GM19099 (cell line): ENCODE results near the gene CDH26.

ENCODE experiments used
- POLR2A ChIP-seq: IDR thresholded peaks from 3 replicates; pipeline ENCODE4 v1.6.1; 2011; ENCODE audit warnings: low read depth; ENCODE audit not compliant: insufficient read length; ENCODE audit errors: extremely low read depth

The CDH26 gene

DNA sequence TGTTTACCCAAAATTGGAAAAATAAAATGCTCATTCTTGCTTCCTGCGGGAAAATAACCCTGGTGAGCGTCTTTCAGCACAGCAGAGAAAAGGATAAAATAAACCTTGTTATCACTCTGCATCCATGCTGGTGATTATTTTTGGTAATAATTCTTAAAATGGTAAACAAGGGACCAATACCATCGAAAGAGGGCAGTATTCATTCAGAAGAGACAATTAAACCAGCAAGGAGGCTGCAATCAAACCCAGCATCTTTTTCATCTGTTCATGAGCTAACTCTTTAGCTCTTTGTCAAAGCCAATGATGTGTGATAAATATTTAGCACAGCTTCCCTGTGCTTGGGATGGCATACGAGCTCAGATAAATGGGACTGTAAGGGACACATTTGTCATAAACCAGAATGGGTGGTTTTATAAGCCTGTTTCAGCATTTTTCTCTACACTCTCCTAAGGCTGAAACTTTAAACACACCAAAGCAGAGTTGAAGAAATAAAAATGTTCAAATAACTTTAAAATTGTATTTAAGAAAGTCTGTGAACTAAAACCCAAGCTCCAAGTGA is 34.4 kb downstream of the CDH26 start:
- TF ChIP-seq POLR2A: no peak

DNA sequence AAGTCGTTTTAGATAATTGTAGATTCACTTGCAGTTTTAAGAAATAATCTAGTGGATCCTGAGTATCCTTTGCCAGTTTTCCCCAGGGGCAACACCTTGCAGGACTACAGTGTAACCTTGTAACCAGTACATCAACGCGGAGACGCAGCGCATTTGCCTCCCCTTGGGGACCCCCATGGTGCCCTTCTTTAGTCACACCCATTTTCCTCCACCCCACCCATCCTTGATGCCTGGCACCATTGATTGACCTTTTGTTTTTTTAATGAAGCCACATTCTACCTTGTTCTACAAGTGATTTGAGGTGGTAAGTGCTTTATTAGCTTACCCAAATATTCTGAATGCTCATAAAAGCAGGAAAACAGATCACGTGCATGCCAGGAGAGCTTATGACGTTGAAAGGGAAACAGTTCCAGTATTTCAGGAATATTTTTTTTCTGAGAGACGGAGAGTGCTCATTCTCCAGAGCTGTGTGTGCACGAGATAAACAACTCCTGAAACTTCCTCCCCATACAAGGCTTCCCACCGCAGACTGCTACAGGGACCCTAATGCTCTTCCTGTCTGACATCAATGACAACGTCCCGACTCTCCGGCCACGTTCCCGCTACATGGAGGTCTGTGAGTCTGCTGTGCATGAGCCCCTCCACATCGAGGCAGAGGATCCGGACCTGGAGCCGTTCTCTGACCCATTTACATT is 35.7 kb downstream of the CDH26 start:
- TF ChIP-seq POLR2A: no peak

DNA sequence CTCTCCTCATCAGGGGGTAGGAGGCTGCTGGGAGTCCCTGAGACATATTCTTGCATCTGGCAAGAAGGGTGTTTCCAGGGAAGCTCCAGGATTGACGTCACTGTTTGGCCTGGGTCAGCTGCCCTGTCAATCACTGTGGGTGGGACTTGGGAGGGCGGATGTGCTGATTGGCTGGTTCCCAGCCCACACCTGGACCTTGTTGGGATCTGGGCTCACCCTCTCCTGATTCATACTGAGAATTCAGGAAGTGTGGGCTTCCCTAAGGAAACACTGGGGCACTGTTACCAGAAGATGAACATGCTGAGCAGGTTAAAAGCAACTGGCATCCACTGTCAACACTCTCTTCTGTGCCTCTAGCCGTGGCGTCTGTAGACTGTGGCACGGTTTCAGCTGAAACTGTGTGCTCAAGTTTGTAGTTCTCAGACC is 36.5 kb downstream of the CDH26 start:
- TF ChIP-seq POLR2A: no peak

DNA sequence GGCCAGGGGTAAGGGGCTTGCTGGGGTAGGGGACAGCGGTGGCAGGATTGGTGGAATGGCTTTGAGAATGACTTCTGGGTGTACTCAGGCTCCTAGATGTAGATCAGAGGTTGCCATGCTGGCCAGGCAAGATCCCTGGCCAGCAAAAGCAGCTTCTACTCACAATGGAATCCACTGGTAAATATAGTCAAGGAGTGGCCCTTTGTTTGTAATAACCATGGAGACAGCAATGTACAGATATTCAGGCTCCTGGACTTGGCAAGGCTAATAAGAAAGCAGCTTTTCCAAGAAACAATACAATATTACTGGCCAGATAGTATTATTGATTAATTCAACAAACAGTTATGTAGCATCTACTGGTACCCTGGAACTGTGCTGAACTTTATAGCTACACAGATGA is 37.9 kb downstream of the CDH26 start:
- no peak for TF ChIP-seq POLR2A

DNA sequence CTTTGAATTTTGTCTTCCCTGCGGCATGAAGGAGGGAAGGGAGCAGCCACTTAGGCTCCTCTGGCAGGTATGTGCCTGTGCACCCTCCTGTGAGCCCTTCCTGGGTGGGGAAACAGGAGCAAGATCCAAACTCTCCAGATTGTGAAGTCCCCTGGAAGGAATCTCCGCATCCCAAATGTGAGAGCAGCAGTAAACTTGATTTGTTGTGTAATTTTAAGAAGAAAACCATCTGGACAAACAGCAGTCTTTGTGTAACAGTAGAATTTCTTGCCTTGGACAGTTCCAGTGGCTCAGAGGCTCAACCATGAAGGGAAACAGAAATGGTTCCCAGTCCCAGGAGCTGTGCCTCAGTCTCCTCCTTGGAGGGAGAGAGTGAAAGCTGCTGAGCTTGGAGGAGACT is 39.7 kb downstream of the CDH26 start:
- TF ChIP-seq POLR2A: no peak

DNA sequence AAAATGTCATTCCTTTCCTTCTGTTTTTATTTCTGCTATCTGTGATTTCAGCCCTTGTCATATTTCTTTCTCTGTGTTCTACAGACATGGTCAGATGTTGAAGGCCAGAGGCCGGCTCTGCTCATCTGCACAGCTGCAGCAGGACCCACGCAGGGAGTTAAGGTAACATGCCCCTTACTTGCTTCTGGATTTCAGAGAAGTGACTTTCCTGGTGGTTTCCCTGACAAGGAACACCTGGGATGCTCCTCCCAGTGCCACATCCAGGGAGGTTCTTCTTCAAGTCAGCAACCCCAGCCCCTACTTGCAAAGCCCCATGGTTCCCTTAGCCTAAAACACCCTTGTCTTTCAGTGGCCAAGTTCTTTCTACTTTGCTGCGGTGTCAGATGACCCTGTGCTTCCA is 41.3 kb downstream of the CDH26 start:
- TF ChIP-seq POLR2A: no peak

DNA sequence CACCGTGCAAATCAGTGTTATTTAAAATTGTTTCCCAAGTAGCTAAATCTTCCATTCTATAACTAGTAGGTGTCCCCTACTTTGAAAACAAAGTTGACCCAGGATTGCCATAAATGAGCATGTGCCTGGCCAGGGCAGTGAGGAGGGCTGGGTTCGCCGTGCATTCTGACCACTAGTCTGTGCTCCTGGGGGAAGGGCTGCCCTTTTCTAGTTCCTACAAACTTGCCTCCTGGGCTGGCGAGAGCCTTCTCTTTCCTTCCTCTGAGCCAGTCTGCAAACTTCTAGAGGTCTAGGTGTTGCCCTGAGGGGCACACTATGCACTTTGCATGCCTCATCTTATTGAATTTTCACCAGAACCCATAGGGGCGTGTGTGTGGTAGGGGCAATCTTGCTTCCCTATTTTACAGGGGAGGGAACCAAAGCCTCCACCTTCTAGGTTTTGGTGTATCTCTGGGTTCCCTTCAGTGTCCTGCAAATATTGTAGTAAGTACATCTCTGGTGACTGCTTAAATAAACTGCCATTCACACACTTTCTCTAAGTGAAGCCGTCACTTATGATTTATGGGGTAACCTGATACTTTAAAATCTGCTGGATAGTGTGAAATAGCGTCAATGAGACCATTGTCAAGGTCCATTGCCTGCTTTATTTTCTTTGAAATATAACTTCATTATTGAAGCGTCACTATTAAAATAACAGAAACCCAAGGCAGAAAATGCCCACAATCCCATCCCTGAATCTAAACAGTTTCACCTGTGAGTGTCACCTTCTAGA is 42.2 kb downstream of the CDH26 start:
- no peak for TF ChIP-seq POLR2A

DNA sequence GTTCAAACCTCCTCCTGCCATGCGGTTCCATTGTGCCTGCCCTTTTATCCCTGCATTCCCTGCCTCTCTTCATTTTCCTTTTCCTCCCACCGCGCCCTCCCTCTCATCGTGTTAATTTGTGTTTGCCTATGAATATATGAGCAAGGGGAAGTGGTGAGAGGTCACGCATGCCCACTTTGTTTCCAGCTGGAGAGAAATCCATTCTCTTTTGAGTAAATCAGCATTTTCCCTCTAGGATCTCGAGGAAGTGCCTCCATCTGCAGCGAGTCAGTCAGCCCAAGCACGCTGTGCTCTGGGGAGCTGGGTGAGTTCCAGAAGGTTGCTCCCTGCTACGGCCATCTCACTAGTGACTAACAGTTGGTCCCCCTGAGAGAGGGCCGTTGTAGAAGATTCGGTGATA is 42.9 kb downstream of the CDH26 start:
- no peak for TF ChIP-seq POLR2A

DNA sequence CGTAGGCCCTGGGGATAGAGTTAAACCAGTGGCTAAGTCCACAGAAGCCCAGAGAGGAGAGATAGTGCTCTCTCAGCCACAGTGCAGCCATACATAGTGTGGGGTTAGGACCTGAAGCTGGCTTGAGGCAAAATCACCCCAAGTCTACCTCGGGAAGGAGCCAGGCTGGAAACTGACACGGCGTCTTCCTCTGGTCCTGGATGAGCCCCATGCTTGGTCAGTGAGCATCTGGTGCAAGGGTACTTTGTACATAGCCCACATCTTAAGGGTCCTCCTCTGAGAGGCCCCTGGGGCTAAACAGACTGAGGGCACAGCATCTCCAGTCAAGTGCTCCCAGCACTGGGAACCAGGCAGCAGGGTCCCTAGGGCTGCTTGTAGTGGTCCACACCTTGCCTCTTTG is 45.6 kb downstream of the CDH26 start:
- TF ChIP-seq POLR2A: no peak

DNA sequence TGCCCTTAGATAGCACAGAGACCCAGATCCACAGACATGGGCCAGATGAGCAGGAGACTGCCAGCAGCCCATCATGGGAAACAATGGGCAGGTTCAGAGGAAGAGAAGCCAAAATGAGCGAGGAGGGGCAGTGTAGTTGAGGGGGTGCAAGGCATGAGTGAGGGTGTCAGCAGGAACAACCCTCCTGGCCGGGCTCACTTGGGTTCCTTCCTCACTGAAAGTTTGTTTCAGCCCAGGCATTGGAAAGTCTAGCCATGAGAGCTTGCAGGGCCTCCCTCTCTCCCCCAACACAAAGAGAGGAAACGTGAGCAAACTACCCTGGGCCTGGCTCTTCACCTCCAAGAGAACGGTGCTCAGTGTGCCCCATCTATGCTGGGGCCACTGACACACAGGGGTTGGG is 48.0 kb downstream of the CDH26 start:
- no peak for TF ChIP-seq POLR2A

DNA sequence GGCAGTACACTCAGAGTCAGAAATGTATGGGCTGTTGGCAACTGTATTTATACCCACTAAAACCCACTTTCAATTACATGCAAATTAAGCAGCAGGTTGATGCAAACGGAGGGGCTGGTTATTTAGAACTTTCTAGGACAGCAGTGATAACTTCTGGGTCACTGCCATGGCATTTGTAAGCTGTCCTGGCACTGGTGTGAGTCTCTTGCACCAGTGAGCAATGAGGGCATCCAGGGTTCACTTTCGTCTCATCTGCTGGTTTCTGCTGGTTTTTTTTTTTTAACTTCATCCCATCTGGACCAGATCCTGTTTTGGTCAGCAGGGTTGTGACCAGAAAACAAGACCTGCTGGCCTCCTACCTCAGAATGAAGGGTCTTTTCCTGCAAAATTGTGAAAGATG is 49.2 kb downstream of the CDH26 start:
- no peak for TF ChIP-seq POLR2A

DNA sequence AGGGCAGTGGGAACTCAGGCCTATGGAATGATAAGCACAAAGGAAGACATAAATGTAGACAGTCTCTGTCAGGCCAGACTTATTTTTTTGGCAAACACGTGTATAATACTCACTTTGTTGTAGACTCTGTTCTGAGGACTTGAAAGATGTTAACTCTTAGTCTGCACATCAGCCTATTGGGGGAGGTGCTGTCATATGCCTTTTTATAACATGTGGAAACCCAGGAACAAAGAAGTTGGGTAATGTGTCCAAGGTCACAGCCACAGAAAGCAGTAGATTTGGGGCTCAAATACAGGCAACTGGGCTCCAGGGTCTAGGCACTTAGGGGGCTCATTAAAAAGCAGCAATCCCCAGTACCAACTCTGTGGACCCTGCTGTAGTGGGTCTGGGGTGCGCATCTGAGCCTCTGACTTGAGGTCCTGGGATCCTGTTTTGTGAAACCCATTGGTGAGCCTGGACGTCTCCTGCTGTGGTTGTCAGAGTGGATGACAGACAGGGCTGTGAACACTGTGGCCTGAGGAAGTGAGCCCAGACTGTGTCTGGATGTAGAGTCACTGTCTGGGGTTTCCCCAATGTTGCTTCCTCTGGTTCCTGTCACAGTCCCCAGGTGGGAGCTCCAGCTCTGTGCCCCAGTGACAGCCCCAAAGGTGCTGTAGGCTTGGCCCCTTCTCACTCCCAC is 50.0 kb downstream of the CDH26 start:
- no peak for TF ChIP-seq POLR2A

DNA sequence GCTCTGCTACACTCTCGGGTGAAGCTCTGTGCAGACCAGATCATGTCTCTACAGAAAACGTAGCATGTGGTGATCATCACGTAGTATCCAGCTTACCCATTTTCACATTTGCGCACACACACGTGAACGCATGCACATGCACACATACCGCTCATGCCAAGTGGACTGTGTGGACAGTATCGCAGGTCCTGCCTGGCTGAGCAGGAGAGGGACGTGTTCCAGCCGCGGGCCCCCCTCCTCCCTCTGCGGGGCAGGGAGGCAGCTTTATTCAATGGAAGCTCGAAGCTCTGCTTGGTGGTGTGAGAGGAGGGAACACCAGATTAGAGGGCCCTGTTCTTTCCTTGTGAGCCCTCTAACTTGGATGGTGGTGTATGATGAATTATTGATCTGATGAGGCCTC is 51.1 kb downstream of the CDH26 start:
- no peak for TF ChIP-seq POLR2A

DNA sequence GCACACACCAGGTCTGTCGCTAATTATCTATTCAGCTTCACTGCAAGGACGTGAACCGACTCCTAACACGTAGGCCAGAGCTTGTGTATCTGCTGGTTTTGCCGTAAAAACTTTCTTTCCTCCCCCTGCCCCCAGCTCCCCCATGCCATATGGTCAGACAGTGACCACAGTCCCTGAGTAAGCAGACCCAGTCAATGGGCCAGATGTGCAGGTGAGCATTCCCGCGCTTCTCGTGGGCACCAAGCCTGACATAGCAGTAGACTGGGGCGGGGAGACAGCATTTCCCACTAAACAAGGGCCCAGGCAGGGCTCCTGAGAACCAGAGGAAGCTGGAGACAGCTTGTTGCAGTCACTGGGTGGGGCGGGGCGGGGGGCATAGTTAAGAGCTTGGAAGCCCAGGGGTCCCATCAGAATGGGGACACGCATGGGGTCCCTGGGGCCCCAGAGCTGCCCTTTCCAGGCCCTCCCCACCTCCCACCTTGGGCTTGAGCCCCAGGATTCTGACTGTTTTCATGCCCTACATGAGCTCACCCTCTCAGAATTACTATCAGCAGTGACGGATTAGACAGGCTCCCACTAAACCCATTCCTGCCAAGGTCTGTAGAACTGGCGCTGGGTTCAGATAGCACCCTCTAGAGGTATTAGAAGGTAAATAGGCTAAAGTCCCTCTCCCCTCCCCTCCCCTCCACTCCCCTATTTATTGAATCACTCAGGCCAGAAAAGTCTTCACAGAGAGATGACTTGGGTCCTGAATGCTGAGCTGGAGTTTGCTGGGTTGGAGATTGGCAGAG is 51.8 kb downstream of the CDH26 start:
- TF ChIP-seq POLR2A: no peak

DNA sequence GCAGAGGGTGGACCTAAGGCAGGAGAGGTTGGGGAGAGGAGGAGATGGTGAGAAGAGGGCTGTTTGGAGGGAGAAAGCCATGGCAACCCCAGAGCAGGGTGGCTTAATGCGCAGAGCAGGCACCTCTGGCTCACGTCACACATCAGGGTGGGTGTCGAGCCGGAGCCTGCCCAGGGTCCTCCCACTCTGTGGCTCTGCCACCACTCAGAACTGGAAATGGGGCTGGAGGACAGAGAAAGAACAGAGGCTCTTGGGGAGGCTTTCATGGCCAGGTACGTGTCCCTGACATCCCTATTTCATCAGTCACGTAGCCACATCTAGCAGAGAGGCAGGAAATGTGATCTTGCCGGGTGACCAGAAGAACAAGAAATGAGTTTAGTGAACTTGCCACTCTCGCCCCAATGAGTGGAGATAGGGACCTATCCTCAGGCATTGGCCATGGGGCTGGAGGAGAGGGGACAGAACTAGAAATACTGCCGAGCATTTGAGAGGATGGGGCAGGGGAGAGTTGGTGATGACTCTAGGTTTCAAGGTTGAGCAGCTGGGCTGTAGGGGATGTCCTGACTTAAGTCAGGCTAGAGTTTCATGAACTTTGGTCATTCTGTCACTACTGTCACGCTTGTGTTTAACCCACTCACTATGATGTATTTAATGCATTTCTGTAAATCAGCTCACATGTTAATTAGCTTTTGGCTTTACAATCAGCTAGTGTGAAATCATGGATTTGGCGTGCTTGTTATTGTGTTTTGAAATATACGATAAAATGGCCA is 52.7 kb downstream of the CDH26 start:
- no peak for TF ChIP-seq POLR2A
